CD4-positive, alpha-beta T cell treated with Interleukin-6 for 4 hours (primary cell): ENCODE data around the gene ZSCAN29.

Experiments
- DNase-seq: peaks from one replicate; pipeline ENCODE4 v3.0.0-alpha.2; 2020; ENCODE audit warnings: mixed read lengths

ZSCAN29 gene

GRCh38 chr15:43346305-43346704, 24.5 kb downstream of the ZSCAN29 start:
- DNase-seq, result no peak

- no peak for DNase-seq
Measured at GRCh38 chr15:43330780-43331087, 40.1 kb downstream of the ZSCAN29 start.

GRCh38 chr15:43329960-43330779, 40.7 kb downstream of the ZSCAN29 start, which contains the start of gene LCMT2:
TSS of gene LCMT2 (minus strand) at chr15:43330573. CDS start at chr15:43330489, 84 bp downstream.
- DNase-seq, result peak; percentile 93

GRCh38 chr15:43329217-43329959, 41.5 kb downstream of the ZSCAN29 start:
- peak; percentile 23 for DNase-seq

GRCh38 chr15:43325039-43325684, 45.7 kb downstream of the ZSCAN29 start:
- DNase-seq, result no peak

GRCh38 chr15:43318990-43319771, 51.7 kb downstream of the ZSCAN29 start:
- DNase-seq, result no peak

GRCh38 chr15:43317566-43318184, 53.2 kb downstream of the ZSCAN29 start:
- no peak for DNase-seq

GRCh38 chr15:43316971-43317346, 53.9 kb downstream of the ZSCAN29 start:
- no peak for DNase-seq

GRCh38 chr15:43316016-43316970, 54.5 kb downstream of the ZSCAN29 start:
- DNase-seq, result no peak

GRCh38 chr15:43314171-43314570, 56.7 kb downstream of the ZSCAN29 start:
- DNase-seq, result no peak

- no peak for DNase-seq
Measured at GRCh38 chr15:43312378-43312777, 58.5 kb downstream of the ZSCAN29 start.
